Smooth muscle cell (in vitro differentiated cells): ENCODE measurements around the gene COPA. TPM values are rescaled to one million over a fixed set of nuclear protein-coding genes. Genes with fewer than 3 reads are reported as not detected.
"Not testable (repeated sequence)": the region's sequence is repeated elsewhere in the genome, so short reads cannot be mapped to it uniquely, and the experiment has no call there.

ENCODE experiments used
- DNase-seq: peaks from one replicate; lab custom pipeline; 2025; ENCODE audit not compliant: unreplicated experiment; lab: John Stamatoyannopoulos, UW
- H2AFZ ChIP-seq: fragments of 200-600 bp; sonication (generic); 2 replicates; pipeline ENCODE4 v1.6.0; 2016; ENCODE audit warnings: antibody characterized with exemption, low read depth, mild to moderate bottlenecking
- H3F3A ChIP-seq: fragments of 200-600 bp; sonication (generic); 2 replicates; pipeline ENCODE4 v1.6.0; 2017; ENCODE audit warnings: antibody characterized with exemption, low read depth
- H3K27ac ChIP-seq: fragments of 200-600 bp; sonication (generic); 2 replicates; pipeline ENCODE4 v1.5.1; 2016; ENCODE audit warnings: low read depth, mild to moderate bottlenecking
- H3K27me3 ChIP-seq: fragments of 200-600 bp; sonication (generic); 2 replicates; pipeline ENCODE4 v1.6.1; 2016; ENCODE audit warnings: low read depth, mild to moderate bottlenecking
- H3K36me3 ChIP-seq: fragments of 200-600 bp; sonication (generic); 2 replicates; pipeline ENCODE4 v1.5.1; 2016; ENCODE audit warnings: low read depth
- H3K4me1 ChIP-seq: fragments of 200-600 bp; sonication (generic); 2 replicates; pipeline ENCODE4 v1.5.1; 2016; ENCODE audit warnings: low read depth
- H3K4me2 ChIP-seq: fragments of 200-600 bp; sonication (generic); 2 replicates; pipeline ENCODE4 v1.6.0; 2016; ENCODE audit warnings: mild to moderate bottlenecking
- H3K4me3 ChIP-seq: fragments of 200-600 bp; sonication (generic); 2 replicates; pipeline ENCODE4 v1.5.1; 2016; ENCODE audit warnings: mild to moderate bottlenecking
- H3K79me2 ChIP-seq: fragments of 200-600 bp; sonication (generic); 2 replicates; pipeline ENCODE4 v1.6.0; 2016; ENCODE audit warnings: low read depth, mild to moderate bottlenecking
- H3K9ac ChIP-seq: fragments of 200-600 bp; sonication (generic); 2 replicates; pipeline ENCODE4 v1.6.0; 2016; ENCODE audit warnings: low read depth
- H3K9me3 ChIP-seq: fragments of 200-600 bp; sonication (generic); replicated peaks from 2 replicates; pipeline ENCODE4 v1.5.1; 2016; ENCODE audit warnings: low read depth
- H4K20me1 ChIP-seq: fragments of 200-600 bp; sonication (generic); 2 replicates; pipeline ENCODE4 v1.6.0; 2016; ENCODE audit warnings: low read depth
- CTCF ChIP-seq: fragments of 200-600 bp; sonication (generic); IDR thresholded peaks from 2 replicates; pipeline ENCODE4 v1.5.1; 2017; ENCODE audit warnings: borderline replicate concordance, mild to moderate bottlenecking, antibody characterized with exemption; ENCODE audit not compliant: insufficient read depth, poor library complexity, severe bottlenecking
- WGBS: methylation state at CpG from one replicate; pipeline ENCODE4 v1.1.7; 2016; ENCODE audit warnings: low lambda C conversion rate; 5-methylcytosine and 5-hydroxymethylcytosine counted together
- polyA plus RNA-seq: library from polyadenylated mRNA; unstranded; fragments of >200 nt; fragmentation: Nextera tagmentation; extraction: Ambion mirVana; gene quantifications from 2 replicates; pipeline ENCODE4 v1.2.1, GENCODE V29; 2016
- total RNA-seq: library from RNA; depleted of rRNA; stranded (reverse); fragments of >200 nt; gene quantifications from 2 replicates; pipeline ENCODE4 v1.2.3, GENCODE V29; 2014

Gene COPA
- total and polyA plus RNA-seq, 2 experiments from 2014 or later: 171 to 196 TPM

- Histone ChIP-seq H3K27ac (peak overlapping the region; percentile 26), H4K20me1 (peaks cover 83% of the 10 kb centered on the region), H3K79me2 (peaks cover 2% of the 10 kb centered on the region), H3K4me3 (no peak overlapping the region), H3K4me2 (no peak overlapping the region), H3K36me3 (peaks cover 56% of the 10 kb centered on the region), H3K4me1 (no peaks in the 10 kb centered on the region), H3K27me3 (no peaks in the 10 kb centered on the region), H3K9me3 (no peaks in the 10 kb centered on the region), H2AFZ (no peak overlapping the region), H3F3A (peaks cover 71% of the 10 kb centered on the region), H3K9ac (no peak overlapping the region)
- 90% methylated on average over 8 of the region's 8 CpGs for WGBS
- TF ChIP-seq CTCF: no peak
- DNase-seq: no peak
These were observed 49.8 kb downstream of the COPA start for GRCh38 chr1:160293020-160293968.

GRCh38 chr1:160291248-160292220, 51.5 kb downstream of the COPA start:
- peaks cover 65% of the 10 kb centered on the region for H3F3A ChIP-seq
- no peaks in the 10 kb centered on the region for H3K4me1 ChIP-seq
- H3K27me3 ChIP-seq: no peaks in the 10 kb centered on the region
- peaks cover 66% of the 10 kb centered on the region for H4K20me1 ChIP-seq
- H3K79me2 ChIP-seq: no peaks in the 10 kb centered on the region
- no peak overlapping the region for H3K9ac ChIP-seq
- TF ChIP-seq CTCF: peak; percentile 72
- DNase-seq: no peak
- no peak overlapping the region for H2AFZ ChIP-seq
- H3K4me2 ChIP-seq: no peak overlapping the region
- H3K9me3 ChIP-seq: no peaks in the 10 kb centered on the region
- no peak overlapping the region for H3K4me3 ChIP-seq
- 80% methylated on average over 11 of the region's 11 CpGs for WGBS
- no peak overlapping the region for H3K27ac ChIP-seq
- peaks cover 42% of the 10 kb centered on the region for H3K36me3 ChIP-seq

- not testable (repeated sequence) for H3K9me3 ChIP-seq, H3K27me3 ChIP-seq, H3K4me3 ChIP-seq, H3K27ac ChIP-seq, H2AFZ ChIP-seq, H3K9ac ChIP-seq, H3K4me2 ChIP-seq, DNase-seq
- WGBS: 97% methylated on average over 12 of the region's 12 CpGs
- Histone ChIP-seq H3K36me3 (peaks cover 21% of the 10 kb centered on the region), H3K4me1 (peaks cover 15% of the 10 kb centered on the region), H3F3A (peaks cover 38% of the 10 kb centered on the region), H3K79me2 (peaks cover 12% of the 10 kb centered on the region), H4K20me1 (peaks cover 31% of the 10 kb centered on the region)
These were observed 55.3 kb downstream of the COPA start for GRCh38 chr1:160287769-160288168.

- Histone ChIP-seq H3K27me3 (no peaks in the 10 kb centered on the region), H3K36me3 (peaks cover 13% of the 10 kb centered on the region), H3K9ac (no peak overlapping the region), H3K4me3 (peak overlapping the region; percentile 82), H3K4me1 (peaks cover 15% of the 10 kb centered on the region), H3F3A (peaks cover 24% of the 10 kb centered on the region), H2AFZ (no peak overlapping the region), H3K79me2 (peaks cover 12% of the 10 kb centered on the region), H3K9me3 (no peaks in the 10 kb centered on the region), H3K4me2 (peak overlapping the region; percentile 69), H4K20me1 (peaks cover 8% of the 10 kb centered on the region), H3K27ac (peak overlapping the region; percentile 67)
- no peak for DNase-seq
- WGBS: 92% methylated on average over 23 of the region's 23 CpGs
- TF ChIP-seq CTCF: no peak
These were observed 57.5 kb downstream of the COPA start for GRCh38 chr1:160285506-160285905.
